ENCODE results near the gene SMAD1.

The SMAD1 gene

DNA sequence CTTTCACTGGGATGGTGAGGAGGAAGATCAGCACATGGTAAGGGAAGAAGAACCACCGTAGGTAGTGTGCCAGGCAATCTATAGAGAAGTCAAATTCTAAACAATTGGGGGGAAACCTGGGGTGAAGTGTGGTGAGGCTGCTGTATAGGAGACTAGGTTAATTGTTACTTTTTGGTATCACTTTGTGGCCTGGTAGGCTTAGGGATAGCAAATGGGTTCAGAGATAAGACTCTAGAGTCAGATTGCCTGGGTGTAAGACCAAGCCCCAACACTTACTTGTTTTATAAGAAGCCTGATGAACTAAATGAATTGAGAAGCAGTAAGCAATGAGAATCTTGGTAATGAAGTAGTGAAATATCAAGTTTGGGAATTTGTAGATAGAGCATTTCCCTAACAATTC, 8.7 kb downstream of the SMAD1 start:
- DNase-seq = no peak

DNA sequence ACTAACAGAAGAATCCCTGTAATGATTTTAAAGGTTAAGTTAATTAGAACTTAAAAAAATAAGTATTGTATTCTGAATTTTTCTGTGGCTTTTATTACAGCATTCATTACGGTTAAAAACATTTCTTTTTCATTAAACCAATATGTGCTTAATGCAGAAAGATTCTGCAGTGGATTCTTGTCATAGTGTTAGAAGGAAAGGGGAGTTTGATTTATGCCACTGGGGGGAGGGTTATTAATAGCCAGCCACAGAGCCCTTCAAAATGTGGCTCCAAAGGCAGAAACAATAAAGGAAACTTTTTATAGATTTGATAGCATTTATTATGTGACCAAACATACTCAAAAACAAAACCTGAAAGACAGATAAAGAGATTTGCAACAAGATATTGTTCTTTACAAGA, 9.1 kb downstream of the SMAD1 start:
- DNase-seq = no peak

DNA sequence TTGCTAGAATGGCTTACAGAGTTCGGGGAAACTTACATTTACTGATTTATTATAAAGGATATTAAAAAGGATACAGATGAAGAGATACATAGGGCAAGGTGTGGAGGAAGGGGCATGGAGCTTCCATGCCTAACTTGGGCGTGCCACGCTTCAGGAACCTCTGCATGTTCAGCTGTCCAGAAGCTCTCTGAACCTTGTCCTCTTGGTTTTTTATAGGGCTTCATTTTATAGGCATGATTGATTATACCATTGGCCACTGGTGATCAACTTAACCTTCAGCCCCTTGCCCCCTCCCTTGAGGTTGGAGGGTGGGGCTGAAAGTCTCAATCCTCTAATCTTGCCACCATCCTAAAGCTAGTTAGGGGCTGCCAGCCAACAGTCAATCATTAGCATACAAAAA, 10.7 kb downstream of the SMAD1 start:
- DNase-seq = no peak

DNA sequence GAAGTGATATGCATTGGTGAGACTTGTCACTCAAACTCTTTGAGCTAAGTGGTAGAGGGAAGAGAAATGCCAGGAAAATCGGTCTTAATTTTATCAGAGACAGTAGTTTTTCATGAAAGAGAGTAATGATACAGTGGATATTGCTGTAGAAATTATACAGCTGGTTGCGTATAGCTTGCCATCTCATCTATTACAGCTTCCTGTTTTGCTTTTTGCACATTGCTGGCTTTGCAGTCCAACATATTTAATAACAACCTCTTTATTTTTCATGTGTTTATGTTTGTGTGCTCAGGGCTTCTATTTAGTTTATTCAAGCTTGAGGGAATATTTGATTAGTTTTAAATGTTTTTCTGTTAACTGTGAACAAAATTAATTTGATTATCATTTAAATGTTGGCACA, 11.5 kb downstream of the SMAD1 start:
- DNase-seq = no peak

DNA sequence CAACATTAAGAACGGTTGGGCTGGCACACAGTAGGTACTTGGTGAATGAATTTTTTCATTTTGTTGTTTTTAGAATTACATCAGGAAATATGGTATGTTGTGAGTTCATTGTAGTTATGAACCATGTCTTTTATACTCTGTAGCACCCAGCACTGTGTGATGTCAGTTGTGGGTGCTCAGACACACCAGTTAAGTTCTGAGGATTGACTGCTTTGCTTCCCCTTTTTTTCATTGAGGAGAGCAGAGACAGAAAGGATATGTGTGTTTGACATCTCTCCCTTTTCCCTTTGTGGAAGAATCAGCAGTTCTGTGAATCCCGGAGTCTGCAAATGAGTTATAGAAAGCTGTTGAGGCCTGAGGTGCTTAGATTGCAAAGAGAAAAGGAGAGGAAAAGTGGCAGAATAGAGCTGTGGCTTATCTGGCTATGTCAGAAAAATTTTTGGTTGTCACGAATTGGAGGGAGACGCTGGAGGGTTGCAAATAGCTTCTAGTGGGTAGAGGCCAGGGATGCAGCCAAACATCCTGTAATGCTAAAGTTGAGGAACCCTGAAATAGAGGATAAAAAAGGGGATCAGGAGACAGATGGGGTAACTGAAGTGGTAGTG, 13.1 kb downstream of the SMAD1 start:
- no peak for DNase-seq

GRCh38 chr4:145496292-145496691, 14.6 kb downstream of the SMAD1 start:
- DNase-seq = no peak

GRCh38 chr4:145497199-145498149, 15.8 kb downstream of the SMAD1 start:
- DNase-seq = no peak

DNA sequence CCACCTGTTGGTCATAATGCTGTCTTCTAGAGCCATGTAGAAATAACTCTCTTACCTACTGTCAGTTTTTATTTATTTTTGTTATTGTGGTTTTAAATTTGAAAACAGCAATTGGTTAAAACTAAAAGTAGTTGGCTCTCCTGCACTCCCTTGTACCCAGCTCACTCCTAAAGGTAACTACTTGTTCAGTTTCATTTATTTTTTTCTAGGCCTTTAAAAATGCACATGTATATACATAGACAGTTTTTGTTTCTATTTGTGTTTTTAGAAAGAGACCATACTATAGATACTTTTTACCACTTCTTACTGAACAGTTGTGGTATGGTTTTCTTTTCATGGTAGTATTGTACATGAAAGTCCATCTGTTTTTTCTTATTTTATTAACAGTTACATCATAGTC, 16.8 kb downstream of the SMAD1 start:
- no peak for DNase-seq

DNA sequence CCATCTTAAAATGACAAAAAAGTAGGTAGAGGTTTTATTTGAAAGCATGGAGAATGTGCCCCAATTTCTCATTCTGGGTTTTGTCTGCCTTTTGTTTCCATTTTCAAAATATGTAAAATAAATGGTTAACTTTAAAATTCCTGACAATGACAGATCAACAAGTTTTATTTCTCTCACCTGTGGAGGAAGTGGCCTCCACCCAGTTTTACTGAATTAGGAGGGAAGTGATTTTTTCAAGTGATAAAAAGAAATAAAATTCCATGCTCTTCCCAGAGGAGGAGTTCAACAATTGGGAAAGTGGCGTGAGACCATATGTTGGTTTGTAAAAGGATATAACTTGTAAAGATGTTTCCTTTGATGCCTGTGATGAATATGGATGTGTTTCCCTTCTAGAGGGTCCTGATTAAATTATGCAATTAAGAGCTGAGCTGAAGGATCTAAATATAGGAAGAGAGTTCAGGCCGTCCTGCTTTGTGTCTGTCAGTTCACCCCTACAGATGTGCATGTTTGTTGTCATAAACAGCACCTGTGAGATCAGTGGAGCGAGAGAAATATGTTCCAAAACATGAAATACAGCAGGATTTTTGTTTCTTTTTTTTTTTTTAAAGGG, 19.5 kb downstream of the SMAD1 start:
- no peak for DNase-seq

- no peak for DNase-seq
Measured at GRCh38 chr4:145502809-145503208, 21.2 kb downstream of the SMAD1 start.

GRCh38 chr4:145503486-145504072, 21.9 kb downstream of the SMAD1 start:
- no peak for DNase-seq

DNA sequence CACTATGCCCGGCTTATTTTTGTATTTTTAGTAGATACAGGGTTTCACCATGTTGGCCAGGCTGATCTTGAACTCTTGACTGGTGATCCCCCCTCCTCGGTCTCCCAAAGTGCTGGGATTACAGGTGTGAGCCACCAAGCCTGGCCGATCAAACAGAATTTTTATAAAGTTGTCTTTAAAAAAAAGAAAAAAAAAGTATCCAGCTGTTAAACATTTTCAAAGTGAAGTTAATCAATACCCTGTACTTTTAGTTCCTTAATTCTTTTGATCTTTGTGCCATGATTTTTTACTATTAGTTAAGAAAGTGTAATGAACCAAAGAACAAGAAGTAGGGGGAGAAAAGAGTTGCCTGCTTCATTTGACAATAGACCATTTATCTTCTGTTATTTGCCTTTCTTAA, 24.3 kb downstream of the SMAD1 start:
- DNase-seq = no peak

DNA sequence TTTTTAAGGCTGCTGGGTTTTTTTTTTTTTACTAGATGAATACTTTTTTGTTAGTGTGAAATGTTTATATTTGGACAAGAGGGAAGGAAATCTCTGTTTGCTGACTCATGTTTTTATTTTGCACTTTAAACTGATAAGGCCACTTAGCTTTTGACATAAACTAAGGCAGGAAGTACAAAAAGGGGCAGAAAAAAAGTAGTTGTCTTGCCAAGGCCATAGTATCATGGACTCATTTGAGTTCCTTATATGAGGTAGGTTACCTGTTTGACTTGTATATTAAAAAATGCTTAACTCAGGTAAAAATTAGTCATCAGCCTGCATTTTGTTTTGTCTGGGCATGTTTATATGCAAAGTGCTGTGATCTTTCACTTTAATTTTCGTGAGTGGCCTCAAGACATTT, 26.0 kb downstream of the SMAD1 start:
- no peak for DNase-seq

DNA sequence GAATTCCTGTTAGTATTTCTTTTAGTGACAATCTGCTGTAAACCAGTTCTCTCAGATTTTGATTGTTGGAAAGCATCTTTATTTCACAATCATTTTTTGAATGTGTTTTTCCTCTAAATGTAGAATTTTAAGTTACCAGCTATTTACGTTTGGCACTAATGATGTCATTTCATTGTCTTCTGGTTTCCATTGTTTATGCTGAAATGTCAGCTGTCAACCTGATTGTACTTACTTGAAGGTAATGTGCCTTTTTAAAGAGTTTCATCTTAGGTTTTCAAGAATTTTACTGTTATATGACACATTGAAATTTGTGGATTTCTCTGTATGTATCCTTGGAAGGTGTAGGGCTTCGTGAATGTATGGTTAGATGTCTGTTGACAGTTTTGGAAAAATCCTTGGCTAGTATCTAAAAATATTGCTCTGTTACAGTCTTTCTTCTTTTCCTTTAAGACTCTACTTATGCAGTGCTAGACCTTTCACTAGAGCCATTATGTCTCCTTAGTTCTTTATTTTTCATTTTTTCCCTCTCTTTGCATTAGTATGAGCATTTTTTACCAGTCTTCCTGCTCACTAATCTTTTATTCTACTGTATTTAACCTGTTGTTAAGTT, 30.4 kb downstream of the SMAD1 start:
- DNase-seq = no peak

DNA sequence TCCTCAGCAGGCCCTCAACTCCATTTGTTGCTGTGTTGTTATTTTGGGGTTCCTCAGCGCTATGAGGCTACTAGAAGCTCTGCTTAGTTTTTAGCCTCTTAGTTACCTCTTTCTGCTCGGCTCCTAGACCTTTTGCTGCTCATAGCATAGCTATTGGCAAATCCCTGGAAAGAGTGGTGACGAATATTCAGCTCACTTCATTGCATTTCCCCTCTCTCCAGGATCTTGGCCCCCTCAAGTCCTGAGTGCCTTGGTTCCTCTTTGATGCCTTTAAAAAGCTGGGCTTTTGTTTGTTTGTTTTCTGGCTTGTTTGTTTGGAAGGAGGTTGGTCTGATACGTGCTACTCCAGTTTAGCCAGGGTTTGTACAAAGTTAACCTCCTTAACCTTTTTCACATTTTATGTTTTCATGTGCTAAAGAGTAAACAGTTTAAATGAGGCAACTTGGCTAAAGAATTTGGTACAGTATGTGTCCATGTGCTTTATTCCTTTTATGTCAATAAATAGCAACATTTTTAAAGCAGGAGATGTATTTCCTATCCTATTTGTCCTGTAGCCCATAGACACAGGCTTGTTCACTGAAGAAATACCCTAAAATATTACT, 31.5 kb downstream of the SMAD1 start:
- DNase-seq = no peak

DNA sequence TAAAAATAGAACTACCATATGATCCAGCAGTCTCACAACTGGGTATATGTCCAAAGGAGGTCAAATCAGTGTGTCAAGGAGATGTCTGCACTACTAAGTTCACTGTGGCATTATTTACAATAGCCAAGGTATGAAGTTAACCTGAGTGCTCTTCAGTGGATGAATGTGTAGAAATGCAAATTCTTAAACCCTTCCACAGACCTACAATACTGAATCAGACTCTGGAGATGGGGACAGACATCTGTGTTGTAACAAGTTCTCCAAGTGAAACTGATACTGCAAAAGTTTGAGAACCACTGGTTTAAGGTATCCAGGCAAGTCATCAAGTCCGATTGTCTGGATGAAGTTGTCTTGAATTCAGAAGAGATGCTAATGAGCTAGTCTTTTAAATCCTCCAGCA, 38.5 kb downstream of the SMAD1 start:
- no peak for DNase-seq

GRCh38 chr4:145521282-145521681, 39.6 kb downstream of the SMAD1 start:
- DNase-seq = no peak

- DNase-seq = no peak
Measured at GRCh38 chr4:145523117-145523516, 41.5 kb downstream of the SMAD1 start.

- no peak for DNase-seq
Measured at GRCh38 chr4:145524552-145524951, 42.9 kb downstream of the SMAD1 start.

GRCh38 chr4:145525291-145525740, 43.7 kb downstream of the SMAD1 start:
- DNase-seq = no peak

GRCh38 chr4:145527773-145528172, 46.1 kb downstream of the SMAD1 start:
- DNase-seq = no peak

- no peak for DNase-seq
Measured at GRCh38 chr4:145528601-145529000, 46.9 kb downstream of the SMAD1 start.

- no peak for DNase-seq
Measured at GRCh38 chr4:145530189-145530588, 48.5 kb downstream of the SMAD1 start.
